HUES64 (cell line): ENCODE results near the gene SMYD3.

ENCODE experiments used
- H3K27ac ChIP-seq: 2 replicates; pipeline ENCODE4 v1.7.0; 2013; ENCODE audit warnings: low read depth, low read length, inconsistent platforms
- H3K27me3 ChIP-seq: 2 replicates; pipeline ENCODE4 v1.6.1; 2013; ENCODE audit warnings: mild to moderate bottlenecking, low read length; ENCODE audit not compliant: insufficient read depth
- H3K36me3 ChIP-seq: 2 replicates; pipeline ENCODE4 v1.6.1; 2013; ENCODE audit warnings: mild to moderate bottlenecking, low read length; ENCODE audit not compliant: insufficient read depth
- H3K4me1 ChIP-seq: 2 replicates; pipeline ENCODE4 v1.6.1; 2013; ENCODE audit warnings: mild to moderate bottlenecking, low read length, moderate library complexity; ENCODE audit not compliant: insufficient read depth
- H3K4me3 ChIP-seq: 2 replicates; pipeline ENCODE4 v1.5.1; 2013; ENCODE audit warnings: mild to moderate bottlenecking, low read length, moderate library complexity
- H3K9ac ChIP-seq: 2 replicates; pipeline ENCODE4 v1.6.1; 2013; ENCODE audit warnings: mild to moderate bottlenecking, low read depth, low read length
- H3K9me3 ChIP-seq: 2 replicates; pipeline ENCODE4 v1.6.1; 2013; ENCODE audit warnings: low read depth, low read length; ENCODE audit not compliant: insufficient read depth
- WGBS: fragments of 150-250, 120-280 bp; methylation state at CpG from one replicate; pipeline ENCODE4 v1.1.7; 2013; ENCODE audit warnings: missing lambda C conversion rate; 5-methylcytosine and 5-hydroxymethylcytosine counted together

Gene SMYD3

GRCh38 chr1:245996811-245997210 is 510.3 kb downstream of the SMYD3 start:
- Histone ChIP-seq H3K9ac (no peak overlapping the region), H3K4me1 (peaks cover 13% of the 10 kb centered on the region)

GRCh38 chr1:245995474-245995873 is 511.6 kb downstream of the SMYD3 start:
- Histone ChIP-seq H3K27ac (no peak overlapping the region), H3K9ac (no peak overlapping the region), H3K4me1 (peaks cover 13% of the 10 kb centered on the region), H3K27me3 (no peaks in the 10 kb centered on the region), H3K36me3 (no peaks in the 10 kb centered on the region), H3K4me3 (no peak overlapping the region), H3K9me3 (no peaks in the 10 kb centered on the region)
- 89% methylated on average over 1 of the region's 1 CpG for WGBS

More at GRCh38 chr1:245996811-245997210, 510.3 kb downstream of the SMYD3 start:
- no peaks in the 10 kb centered on the region for H3K36me3 ChIP-seq
- H3K27ac ChIP-seq: no peak overlapping the region
- H3K4me3 ChIP-seq: no peak overlapping the region
- WGBS: 83% methylated on average over 14 of the region's 15 CpGs
- no peaks in the 10 kb centered on the region for H3K27me3 ChIP-seq
- no peaks in the 10 kb centered on the region for H3K9me3 ChIP-seq

GRCh38 chr1:245991266-245991665 is 515.8 kb downstream of the SMYD3 start:
- no peak overlapping the region for H3K27ac ChIP-seq
- H3K27me3 ChIP-seq: no peaks in the 10 kb centered on the region
- H3K4me3 ChIP-seq: no peak overlapping the region
- 92% methylated on average over 4 of the region's 4 CpGs for WGBS
- H3K4me1 ChIP-seq: peaks cover 5% of the 10 kb centered on the region; the same call in 1 of the 2 replicates
- no peaks in the 10 kb centered on the region for H3K36me3 ChIP-seq
- no peaks in the 10 kb centered on the region for H3K9me3 ChIP-seq
- no peak overlapping the region for H3K9ac ChIP-seq

- Histone ChIP-seq H3K9me3 (no peaks in the 10 kb centered on the region), H3K4me3 (no peak overlapping the region), H3K27me3 (no peaks in the 10 kb centered on the region), H3K27ac (no peak overlapping the region), H3K4me1 (peaks cover 5% of the 10 kb centered on the region; the same call in 1 of the 2 replicates), H3K36me3 (no peaks in the 10 kb centered on the region), H3K9ac (no peak overlapping the region)
- 93% methylated on average over 5 of the region's 6 CpGs for WGBS
Measured at GRCh38 chr1:245990315-245991022, 516.6 kb downstream of the SMYD3 start.

- H3K27ac ChIP-seq: no peak overlapping the region
- H3K27me3 ChIP-seq: no peaks in the 10 kb centered on the region
- no peaks in the 10 kb centered on the region for H3K9me3 ChIP-seq
- peaks cover 5% of the 10 kb centered on the region; the same call in 1 of the 2 replicates for H3K4me1 ChIP-seq
- H3K4me3 ChIP-seq: no peak overlapping the region
- WGBS: 95% methylated on average over 9 of the region's 9 CpGs
- no peak overlapping the region for H3K9ac ChIP-seq
- H3K36me3 ChIP-seq: no peaks in the 10 kb centered on the region
Measured at GRCh38 chr1:245988393-245989078, 518.5 kb downstream of the SMYD3 start.

- 97% methylated on average over 6 of the region's 6 CpGs for WGBS
- Histone ChIP-seq H3K4me1 (peaks cover 5% of the 10 kb centered on the region; the same call in 1 of the 2 replicates), H3K27ac (no peak overlapping the region), H3K36me3 (no peaks in the 10 kb centered on the region), H3K4me3 (no peak overlapping the region), H3K9me3 (no peaks in the 10 kb centered on the region), H3K9ac (no peak overlapping the region), H3K27me3 (no peaks in the 10 kb centered on the region)
Measured at GRCh38 chr1:245987997-245988392, 519.1 kb downstream of the SMYD3 start.

- Histone ChIP-seq H3K27me3 (no peaks in the 10 kb centered on the region), H3K4me3 (no peak overlapping the region), H3K36me3 (no peaks in the 10 kb centered on the region), H3K9ac (no peak overlapping the region), H3K4me1 (peaks cover 5% of the 10 kb centered on the region; the same call in 1 of the 2 replicates), H3K9me3 (no peaks in the 10 kb centered on the region), H3K27ac (no peak overlapping the region)
- WGBS: 95% methylated on average over 6 of the region's 6 CpGs
Measured at GRCh38 chr1:245987577-245987976, 519.5 kb downstream of the SMYD3 start.

GRCh38 chr1:245987219-245987545 is 519.9 kb downstream of the SMYD3 start:
- Histone ChIP-seq H3K36me3 (no peaks in the 10 kb centered on the region), H3K9ac (no peak overlapping the region), H3K27ac (no peak overlapping the region), H3K27me3 (no peaks in the 10 kb centered on the region), H3K9me3 (no peaks in the 10 kb centered on the region), H3K4me3 (no peak overlapping the region), H3K4me1 (peaks cover 5% of the 10 kb centered on the region; the same call in 1 of the 2 replicates)
- 100% methylated on average over 2 of the region's 2 CpGs for WGBS

- Histone ChIP-seq H3K4me1 (peaks cover 5% of the 10 kb centered on the region; the same call in 1 of the 2 replicates), H3K27ac (no peak overlapping the region), H3K9me3 (no peaks in the 10 kb centered on the region), H3K9ac (no peak overlapping the region), H3K27me3 (no peaks in the 10 kb centered on the region), H3K4me3 (no peak overlapping the region), H3K36me3 (no peaks in the 10 kb centered on the region)
- 86% methylated on average over 12 of the region's 12 CpGs for WGBS
Measured at GRCh38 chr1:245986404-245987218, 520.5 kb downstream of the SMYD3 start.

- H3K9me3 ChIP-seq: no peaks in the 10 kb centered on the region
- no peaks in the 10 kb centered on the region for H3K36me3 ChIP-seq
- H3K27ac ChIP-seq: no peak overlapping the region
- no peaks in the 10 kb centered on the region for H3K27me3 ChIP-seq
- H3K9ac ChIP-seq: no peak overlapping the region
- 91% methylated on average over 7 of the region's 7 CpGs for WGBS
- H3K4me3 ChIP-seq: no peak overlapping the region
- H3K4me1 ChIP-seq: peaks cover 5% of the 10 kb centered on the region; the same call in 1 of the 2 replicates
Measured at GRCh38 chr1:245984390-245985155, 522.5 kb downstream of the SMYD3 start.
